MM.1S (cell line): ENCODE results near the gene NGEF.

Experiments
- DNase-seq: peaks from one replicate; pipeline ENCODE4 v3.0.0-alpha.2; 2015
- H2AFZ ChIP-seq: fragments of 300-600 bp; sonication (generic); 2 replicates; pipeline ENCODE4 v1.6.0; 2016; ENCODE audit warnings: antibody characterized with exemption, low read length
- H3F3A ChIP-seq: fragments of 300-600 bp; sonication (generic); 2 replicates; pipeline ENCODE4 v1.6.1; 2016; ENCODE audit warnings: mild to moderate bottlenecking, antibody characterized with exemption, low read length, moderate library complexity, mixed read lengths; ENCODE audit not compliant: insufficient read depth
- H3K27ac ChIP-seq: fragments of 300-600 bp; sonication (generic); 2 replicates; pipeline ENCODE4 v1.5.1; 2016; ENCODE audit warnings: mild to moderate bottlenecking, low read length
- H3K27me3 ChIP-seq: fragments of 300-600 bp; sonication (generic); replicated peaks from 2 replicates; pipeline ENCODE4 v1.6.0; 2016; ENCODE audit warnings: low read length; ENCODE audit not compliant: insufficient read depth
- H3K36me3 ChIP-seq: fragments of 300-600 bp; sonication (generic); replicated peaks from 2 replicates; pipeline ENCODE4 v1.6.1; 2016; ENCODE audit warnings: mild to moderate bottlenecking, low read length, mixed read lengths; ENCODE audit not compliant: insufficient read depth
- H3K4me1 ChIP-seq: fragments of 300-600 bp; sonication (generic); 2 replicates; pipeline ENCODE4 v1.6.1; 2016; ENCODE audit warnings: low read length, mixed read lengths
- H3K4me2 ChIP-seq: fragments of 300-600 bp; sonication (generic); 2 replicates; pipeline ENCODE4 v1.6.0; 2016; ENCODE audit warnings: low read depth, low read length
- H3K4me3 ChIP-seq: fragments of 300-600 bp; sonication (generic); 2 replicates; pipeline ENCODE4 v1.5.1; 2016; ENCODE audit warnings: low read length, mixed read lengths
- H3K79me2 ChIP-seq: fragments of 300-600 bp; sonication (generic); 2 replicates; pipeline ENCODE4 v1.6.1; 2016; ENCODE audit warnings: mixed run types, low read length, mixed read lengths
- H3K9ac ChIP-seq: fragments of 300-600 bp; sonication (generic); 2 replicates; pipeline ENCODE4 v1.6.1; 2016; ENCODE audit warnings: low read length, mixed read lengths
- H3K9me2 ChIP-seq: fragments of 300-600 bp; sonication (generic); replicated peaks from 2 replicates; pipeline ENCODE4 v1.6.1; 2016; ENCODE audit warnings: mild to moderate bottlenecking, low read length, mixed read lengths; ENCODE audit not compliant: insufficient read depth
- H3K9me3 ChIP-seq: fragments of 300-600 bp; sonication (generic); replicated peaks from 2 replicates; pipeline ENCODE4 v1.6.1; 2016; ENCODE audit warnings: mild to moderate bottlenecking, low read length, mixed read lengths; ENCODE audit not compliant: insufficient read depth
- H4K20me1 ChIP-seq: fragments of 300-600 bp; sonication (generic); 2 replicates; pipeline ENCODE4 v1.6.1; 2016; ENCODE audit warnings: mild to moderate bottlenecking, low read length, moderate library complexity, mixed read lengths; ENCODE audit not compliant: insufficient read depth
- CTCF ChIP-seq: fragments of 300-600 bp; sonication (generic); IDR thresholded peaks from 2 replicates; pipeline ENCODE4 v1.5.1; 2016; ENCODE audit warnings: antibody characterized with exemption, low read length, mixed read lengths
- EZH2 ChIP-seq: fragments of 300-600 bp; sonication (generic); optimal IDR thresholded peaks from 2 replicates; pipeline ENCODE3; 2017; ENCODE audit warnings: low read depth, mild to moderate bottlenecking, antibody characterized with exemption, low read length, mixed read lengths
- EZH2phosphoT487 ChIP-seq: fragments of 300-600 bp; sonication (generic); IDR thresholded peaks from 2 replicates; pipeline ENCODE4 v1.6.1; 2018; ENCODE audit warnings: antibody characterized with exemption, low read length

NGEF gene

GRCh38 chr2:233009661-233010060 is 3.4 kb downstream of the NGEF start:
- H3K79me2 ChIP-seq: no peaks in the 10 kb centered on the region
- H3K9me2 ChIP-seq: no peaks in the 10 kb centered on the region
- no peak for DNase-seq
- no peak overlapping the region for H3K27ac ChIP-seq
- no peaks in the 10 kb centered on the region for H3F3A ChIP-seq
- no peaks in the 10 kb centered on the region for H3K9me3 ChIP-seq
- no peaks in the 10 kb centered on the region for H3K4me1 ChIP-seq
- no peaks in the 10 kb centered on the region for H4K20me1 ChIP-seq
- H3K9ac ChIP-seq: no peak overlapping the region
- TF ChIP-seq CTCF (no peak), EZH2 (no peak), EZH2phosphoT487 (no peak)
- H3K4me3 ChIP-seq: no peak overlapping the region
- no peak overlapping the region for H3K4me2 ChIP-seq
- H3K36me3 ChIP-seq: no peaks in the 10 kb centered on the region
- no peaks in the 10 kb centered on the region for H3K27me3 ChIP-seq
- no peak overlapping the region for H2AFZ ChIP-seq

- Histone ChIP-seq H3K79me2 (no peaks in the 10 kb centered on the region), H3K27me3 (no peaks in the 10 kb centered on the region), H3K9ac (no peak overlapping the region), H3K27ac (no peak overlapping the region), H4K20me1 (no peaks in the 10 kb centered on the region), H3K4me3 (no peak overlapping the region), H2AFZ (no peak overlapping the region), H3K36me3 (no peaks in the 10 kb centered on the region), H3K9me3 (no peaks in the 10 kb centered on the region), H3K4me2 (no peak overlapping the region), H3K9me2 (no peaks in the 10 kb centered on the region), H3F3A (no peaks in the 10 kb centered on the region), H3K4me1 (no peaks in the 10 kb centered on the region)
- DNase-seq: no peak
- no peak for TF ChIP-seq EZH2
Measured at GRCh38 chr2:233007739-233008138, 5.3 kb downstream of the NGEF start.

- Histone ChIP-seq H2AFZ (no peak overlapping the region), H3K9me3 (no peaks in the 10 kb centered on the region), H3F3A (no peaks in the 10 kb centered on the region), H3K36me3 (no peaks in the 10 kb centered on the region), H3K27me3 (no peaks in the 10 kb centered on the region), H3K4me2 (no peak overlapping the region), H4K20me1 (no peaks in the 10 kb centered on the region), H3K9ac (no peak overlapping the region), H3K4me3 (no peak overlapping the region), H3K9me2 (no peaks in the 10 kb centered on the region), H3K79me2 (no peaks in the 10 kb centered on the region), H3K27ac (no peak overlapping the region), H3K4me1 (no peaks in the 10 kb centered on the region)
- TF ChIP-seq CTCF (no peak), EZH2phosphoT487 (no peak), EZH2 (no peak)
- DNase-seq: no peak
Measured at GRCh38 chr2:233007270-233007669, 5.8 kb downstream of the NGEF start.

GRCh38 chr2:233006648-233007047 is 6.4 kb downstream of the NGEF start:
- Histone ChIP-seq H3K4me3 (no peak overlapping the region), H3K79me2 (no peaks in the 10 kb centered on the region), H3K4me1 (no peaks in the 10 kb centered on the region), H3F3A (no peaks in the 10 kb centered on the region), H3K9ac (no peak overlapping the region), H2AFZ (no peak overlapping the region), H3K27ac (no peak overlapping the region), H3K27me3 (no peaks in the 10 kb centered on the region), H3K9me2 (no peaks in the 10 kb centered on the region), H3K36me3 (no peaks in the 10 kb centered on the region), H3K4me2 (no peak overlapping the region), H3K9me3 (no peaks in the 10 kb centered on the region), H4K20me1 (no peaks in the 10 kb centered on the region)
- TF ChIP-seq EZH2 (no peak), EZH2phosphoT487 (no peak), CTCF (no peak)
- no peak for DNase-seq
